Colon (tissue), 2 donors: ENCODE data around the gene NKAIN2.
"Not testable (repeated sequence)": the region's sequence is repeated elsewhere in the genome, so short reads cannot be mapped to it uniquely, and the experiment has no call there.

ENCODE experiments used
- FAIRE-seq: peaks from 2 replicates; lab custom pipeline; 2012; peaks lifted over from hg19 to GRCh38; lab: Jason Lieb, UNC
- donor health status: control.
- donor health status: control.

NKAIN2 gene

DNA sequence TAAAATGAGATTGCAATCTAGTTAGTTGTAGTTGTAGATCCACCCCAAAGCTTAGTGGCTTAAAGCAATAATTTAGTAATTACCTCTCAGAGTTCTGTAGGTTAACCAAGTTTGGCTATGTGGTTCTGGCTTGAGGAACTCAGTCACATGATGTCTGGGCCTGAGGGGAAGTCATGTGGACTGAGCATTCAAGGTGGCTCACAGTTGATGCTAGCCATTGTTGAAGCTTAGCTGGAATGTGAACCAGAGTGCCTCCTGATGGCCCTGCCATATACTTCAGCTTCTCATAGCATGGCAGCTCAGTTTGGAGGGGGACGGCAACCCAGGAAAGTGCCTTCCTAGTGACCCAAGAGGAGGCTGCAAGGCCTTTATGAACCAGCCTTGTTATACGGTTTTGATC lies 895.4 kb downstream of the NKAIN2 start:
- no peak for FAIRE-seq

DNA sequence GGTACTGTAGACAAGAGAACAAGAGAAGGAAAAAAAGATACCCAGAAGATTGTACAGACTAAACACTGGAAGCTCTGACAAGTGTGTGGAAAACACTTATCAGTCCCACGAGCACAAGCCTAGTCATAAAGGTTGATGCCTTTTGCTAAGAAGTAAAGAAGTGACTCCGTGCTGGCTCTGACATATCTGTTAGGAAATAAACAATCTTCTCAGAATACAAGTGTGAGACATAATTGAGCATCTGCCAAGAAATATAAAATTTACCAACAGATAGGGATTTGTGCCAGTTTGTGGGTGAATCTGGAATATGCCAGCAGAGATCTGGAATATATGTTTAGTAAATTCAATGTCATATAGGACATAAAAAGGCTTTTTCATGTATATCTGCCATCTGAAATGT lies 899.9 kb downstream of the NKAIN2 start:
- FAIRE-seq = no peak

DNA sequence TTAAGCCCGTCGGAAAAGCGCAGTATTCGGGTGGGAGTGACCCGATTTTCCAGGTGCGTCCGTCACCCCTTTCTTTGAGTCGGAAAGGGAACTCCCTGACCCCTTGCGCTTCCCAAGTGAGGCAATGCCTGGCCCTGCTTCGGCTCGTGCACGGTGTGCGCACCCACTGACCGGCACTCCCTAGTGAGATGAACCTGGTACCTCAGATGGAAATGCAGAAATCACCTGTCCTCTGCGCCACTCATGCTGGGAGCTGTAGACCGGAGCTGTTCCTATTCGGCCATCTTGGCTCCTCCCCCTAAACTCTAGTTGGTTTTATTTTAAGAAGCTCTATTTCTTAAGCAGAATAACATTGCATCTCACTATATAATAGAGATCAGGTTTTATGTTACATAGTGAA lies 908.9 kb downstream of the NKAIN2 start:
- FAIRE-seq = not testable (repeated sequence)

DNA sequence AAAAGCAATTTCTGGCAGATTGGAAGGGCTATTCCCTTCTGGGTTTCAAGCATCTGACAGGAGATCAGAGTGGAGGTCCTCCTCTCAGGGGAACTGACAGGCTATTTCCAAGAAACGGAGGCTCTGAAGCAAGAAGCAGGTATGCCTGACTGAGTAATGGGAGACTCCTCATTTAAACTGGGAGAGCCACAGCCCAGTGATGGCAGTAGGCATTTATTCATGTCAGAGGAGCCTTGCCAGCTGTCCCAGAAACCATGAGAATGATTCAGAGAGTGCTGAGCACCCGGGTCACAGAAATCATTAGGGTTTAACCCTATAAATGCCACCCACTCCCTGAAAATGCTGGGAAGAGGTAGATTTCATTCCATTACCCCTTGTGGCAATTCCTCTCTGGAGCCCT lies 911.1 kb downstream of the NKAIN2 start:
- FAIRE-seq = no peak

DNA sequence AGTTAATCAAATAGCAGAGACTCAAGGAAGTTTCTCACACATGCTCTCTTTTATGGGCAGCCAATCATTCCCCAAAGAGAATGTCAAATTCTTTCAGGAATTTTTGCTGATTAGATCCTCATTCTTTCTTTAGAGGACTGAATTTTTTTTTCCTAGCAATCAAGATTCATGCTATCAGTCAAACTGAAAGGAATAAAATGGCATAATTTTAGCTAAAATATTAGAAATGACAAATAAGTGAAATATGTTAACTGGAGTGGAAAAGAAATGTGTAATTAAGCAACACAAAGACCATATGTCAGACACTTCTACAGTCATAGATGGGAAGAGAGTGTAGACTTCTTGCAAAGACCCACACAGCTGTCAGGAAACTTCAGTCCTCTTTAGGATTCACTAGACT lies 916.2 kb downstream of the NKAIN2 start:
- no peak for FAIRE-seq

DNA sequence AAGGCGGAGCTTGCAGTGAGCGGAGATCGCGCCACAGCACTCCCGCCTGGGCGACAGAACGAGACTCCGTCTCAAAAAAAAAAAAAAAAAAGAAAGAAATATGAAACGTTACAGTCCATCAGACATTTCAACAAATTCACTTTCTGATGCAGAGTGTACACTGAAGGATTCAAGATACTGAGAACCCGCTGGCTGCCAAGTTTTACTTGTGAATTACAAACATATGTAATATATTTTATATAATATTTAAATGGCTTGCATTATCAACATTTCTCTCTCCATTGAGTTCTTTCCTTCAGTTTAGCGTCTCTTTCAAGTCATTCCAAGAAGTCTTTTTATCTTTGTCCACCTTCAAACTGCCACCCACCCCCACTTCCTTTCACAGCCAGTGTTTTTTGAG lies 917.7 kb downstream of the NKAIN2 start:
- no peak for FAIRE-seq

DNA sequence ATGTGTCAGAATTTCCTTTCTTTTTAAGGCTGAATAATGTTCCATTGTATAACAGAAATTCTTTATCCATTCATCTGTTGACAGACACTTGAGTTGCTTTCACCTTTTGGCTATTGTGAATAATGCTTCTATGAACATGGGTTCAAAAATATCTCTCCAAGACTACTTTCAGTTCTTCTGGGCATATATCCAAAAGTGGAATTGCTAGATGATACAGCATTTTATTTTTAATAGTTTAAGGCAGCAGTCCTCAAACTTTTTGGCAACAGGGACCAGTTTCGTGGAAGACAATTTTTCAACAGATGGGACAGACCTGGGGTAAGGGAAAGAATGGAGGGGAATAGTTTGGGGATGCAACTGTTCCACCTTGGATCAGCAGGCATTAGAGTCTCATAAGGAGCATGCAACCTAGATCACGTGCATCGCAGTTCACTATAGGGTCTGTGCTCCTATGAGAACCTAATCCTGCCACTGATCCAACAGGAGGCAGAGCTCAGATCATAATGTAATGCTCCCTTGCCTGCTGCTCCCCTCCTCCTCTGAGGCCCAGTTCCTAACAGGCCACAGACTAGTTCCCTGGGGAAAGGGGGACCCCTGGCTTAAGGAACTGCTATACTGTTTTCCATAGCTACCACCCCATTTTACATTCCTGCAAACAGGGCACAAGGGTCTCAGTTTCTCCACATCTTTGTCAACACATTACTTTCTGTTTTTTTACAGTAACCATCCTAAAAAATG lies 918.6 kb downstream of the NKAIN2 start:
- no peak for FAIRE-seq

DNA sequence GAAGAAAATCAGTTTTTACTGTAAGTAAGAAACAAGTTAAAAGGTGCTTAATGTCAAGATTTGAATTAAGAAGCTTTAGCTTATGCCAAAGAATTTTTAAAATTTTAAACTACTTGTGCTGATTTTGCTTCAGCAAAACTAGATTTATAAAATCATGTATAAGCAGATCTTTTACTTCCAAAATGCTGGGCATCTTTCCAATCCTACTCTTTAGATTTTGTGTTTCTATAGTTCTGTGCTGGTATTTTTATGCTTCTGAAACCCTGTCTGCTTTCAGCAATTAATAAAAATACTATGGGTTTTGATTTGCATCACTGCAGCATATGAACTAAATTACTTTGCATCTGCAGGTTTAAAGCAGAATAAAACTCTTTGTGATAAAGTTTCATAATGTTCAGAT lies 920.0 kb downstream of the NKAIN2 start:
- FAIRE-seq = no peak

DNA sequence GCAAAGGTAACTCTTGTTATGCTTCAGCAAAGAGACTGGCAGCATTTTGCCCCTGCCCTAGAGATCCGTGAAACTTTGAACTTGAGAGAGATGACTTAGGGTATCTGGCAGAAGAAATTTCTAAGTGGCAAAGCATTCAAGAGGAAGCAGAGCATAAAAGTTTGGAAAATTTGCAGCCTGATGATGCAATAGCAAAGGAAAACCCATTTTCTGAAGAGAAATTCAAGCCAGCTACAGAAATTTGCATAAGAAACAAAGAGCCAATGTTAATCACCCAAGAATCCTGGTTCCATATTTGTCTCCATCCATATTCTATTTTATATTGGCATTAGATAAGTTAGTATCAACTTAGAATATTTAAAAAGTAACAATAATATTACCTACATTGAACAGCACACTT lies 934.1 kb downstream of the NKAIN2 start:
- not testable (repeated sequence) for FAIRE-seq

DNA sequence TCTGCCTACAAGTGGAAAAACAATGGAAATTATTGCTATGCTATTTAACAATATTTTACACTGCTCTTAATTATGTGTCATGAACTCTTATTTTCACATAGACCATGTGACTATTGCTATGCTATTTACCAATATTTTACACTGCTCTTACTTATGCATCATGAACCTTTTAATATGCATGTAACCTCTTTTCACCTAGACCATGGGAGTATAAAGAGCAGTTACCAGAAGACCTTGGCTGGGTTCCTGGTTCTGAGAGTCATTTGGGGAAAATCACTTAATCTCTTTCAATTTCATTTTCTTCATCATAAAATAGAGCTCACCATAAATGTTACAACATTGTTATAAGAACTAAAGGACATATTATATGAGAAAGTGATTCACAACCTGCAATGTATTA lies 934.8 kb downstream of the NKAIN2 start:
- no peak for FAIRE-seq

DNA sequence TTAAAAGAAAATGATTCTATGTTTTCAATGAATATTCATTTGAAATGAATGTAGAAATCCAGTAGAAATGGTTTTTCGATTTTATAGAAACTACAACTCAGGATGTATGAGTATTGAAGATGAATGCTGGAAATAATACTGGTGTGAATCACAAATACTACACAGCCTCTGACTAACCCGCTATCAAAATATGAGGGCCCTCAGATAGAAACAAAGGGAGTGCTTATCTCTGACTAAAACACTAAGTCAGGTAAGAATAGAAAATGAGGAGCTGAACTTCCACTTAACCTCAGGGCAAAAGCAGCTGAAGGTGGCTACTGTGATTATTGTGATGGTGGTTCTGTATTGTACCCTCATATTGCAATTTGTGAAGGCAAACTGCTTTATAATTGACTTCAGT lies 937.7 kb downstream of the NKAIN2 start:
- FAIRE-seq = no peak

DNA sequence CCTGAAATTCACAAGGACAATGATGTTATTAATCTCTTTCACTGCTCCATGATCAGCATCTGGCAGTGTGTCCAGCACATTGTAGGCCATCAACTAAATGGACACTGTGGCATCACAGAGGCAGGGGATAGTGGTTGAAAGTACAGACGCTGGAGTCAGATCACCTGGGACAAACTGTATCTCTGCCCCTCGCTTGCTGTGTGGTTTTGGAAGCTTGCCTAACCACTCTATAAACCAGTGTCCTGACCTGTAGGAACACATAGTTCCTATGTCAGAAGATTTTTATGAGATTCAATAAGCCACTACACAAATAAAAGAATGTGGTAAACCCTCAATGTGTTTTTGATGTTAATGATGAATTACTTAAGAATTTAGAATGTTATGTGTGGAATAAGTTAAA lies 939.3 kb downstream of the NKAIN2 start:
- FAIRE-seq = no peak

DNA sequence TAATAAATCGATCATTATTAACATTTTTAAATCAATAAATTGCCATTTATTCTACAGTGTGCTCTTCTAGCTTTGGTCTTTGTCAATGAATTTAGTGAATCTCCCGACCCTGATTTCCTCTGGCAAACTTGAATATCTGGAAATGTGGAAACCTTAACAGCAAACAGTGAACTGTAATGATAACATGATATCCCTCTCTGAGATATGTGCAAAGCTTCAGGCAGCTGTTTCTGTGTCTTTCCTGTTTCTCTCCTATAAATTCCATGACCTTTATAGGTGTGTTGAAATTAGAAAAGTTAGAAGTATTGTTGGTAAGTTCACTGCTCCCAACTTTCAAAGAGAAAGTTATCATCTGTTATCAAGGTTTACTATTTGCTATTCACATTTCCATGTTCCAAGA lies 939.8 kb downstream of the NKAIN2 start:
- FAIRE-seq = no peak

DNA sequence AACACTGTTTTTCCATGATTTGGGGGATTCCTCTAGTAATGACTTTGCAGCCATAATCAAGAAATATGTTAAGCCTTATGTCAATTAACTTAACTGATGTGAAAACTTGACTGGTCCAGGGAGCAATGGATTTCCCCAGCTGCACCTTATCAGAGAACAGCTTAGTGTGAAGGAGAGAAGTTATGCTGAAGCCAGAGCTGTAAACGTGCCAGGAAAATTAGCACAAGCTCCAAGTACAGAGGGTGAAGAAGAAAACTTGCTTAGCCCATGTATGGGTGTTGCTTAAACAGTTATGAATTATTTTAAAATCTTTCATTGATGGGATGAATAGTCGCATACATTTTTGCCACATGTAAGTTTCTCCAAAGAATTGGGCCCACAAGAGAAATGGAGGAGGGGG lies 943.7 kb downstream of the NKAIN2 start:
- FAIRE-seq = no peak

DNA sequence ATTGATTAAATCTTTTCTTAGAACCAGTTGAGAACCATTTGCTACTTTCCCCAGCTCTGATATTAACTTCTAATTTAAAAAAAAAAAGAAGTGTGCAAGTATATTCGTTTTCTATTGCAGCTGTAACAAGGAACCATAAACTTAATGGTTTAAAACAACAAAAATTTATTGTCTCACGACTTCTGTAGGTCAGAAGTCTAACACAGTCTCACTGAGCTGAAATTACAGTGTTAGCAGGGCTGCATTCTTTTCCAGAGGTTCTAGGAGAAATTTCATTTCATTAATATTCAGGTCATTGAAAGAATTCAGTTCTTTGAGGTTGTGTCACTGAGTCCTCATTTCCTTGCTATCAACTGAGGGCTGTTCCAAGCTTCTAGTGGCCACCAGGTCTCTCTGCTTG lies 945.1 kb downstream of the NKAIN2 start:
- no peak for FAIRE-seq

DNA sequence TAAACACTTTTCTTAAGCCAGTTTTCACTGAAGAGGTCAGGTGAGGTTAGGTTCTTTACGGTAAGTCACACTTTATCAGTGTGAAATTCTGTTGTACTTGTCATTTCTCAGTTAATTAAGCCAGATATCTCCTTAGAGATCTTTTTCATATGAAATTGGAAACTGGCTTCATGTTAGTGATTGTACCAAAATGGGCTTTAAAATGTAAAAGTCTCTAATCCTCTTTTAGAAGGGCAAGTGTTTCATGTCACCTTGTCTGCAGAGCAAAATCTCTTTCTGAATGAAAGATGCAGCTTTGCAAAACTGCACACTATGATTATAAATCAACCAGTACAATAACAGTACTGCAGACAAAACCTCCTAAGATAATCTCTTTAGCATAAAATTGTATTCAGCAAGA lies 949.3 kb downstream of the NKAIN2 start:
- FAIRE-seq = no peak

DNA sequence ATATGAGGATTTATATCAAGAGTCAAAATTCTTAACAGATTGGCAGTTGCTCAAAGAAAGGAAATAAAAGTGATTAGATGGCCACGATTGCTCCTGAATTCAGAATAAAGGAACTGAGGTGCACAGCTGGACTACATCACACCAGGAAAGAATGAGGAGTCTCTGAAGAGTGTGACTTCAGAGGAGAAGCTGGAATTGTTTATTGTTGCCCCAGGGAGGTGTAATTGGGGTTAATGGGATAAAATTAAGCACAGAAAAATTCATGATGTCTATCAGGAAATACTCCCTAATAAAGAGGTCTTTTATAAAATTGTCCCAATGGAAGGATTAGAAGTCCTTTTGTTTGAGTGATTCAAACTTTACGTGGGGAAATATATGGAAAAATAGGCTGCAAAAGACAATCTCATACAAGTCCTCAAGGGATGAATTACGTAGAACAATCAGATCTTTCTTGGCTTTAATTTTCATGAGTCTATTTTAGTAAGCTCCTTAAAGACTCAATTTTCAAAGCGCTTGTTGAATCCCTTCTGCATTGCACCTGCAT lies 950.0 kb downstream of the NKAIN2 start:
- FAIRE-seq = no peak

DNA sequence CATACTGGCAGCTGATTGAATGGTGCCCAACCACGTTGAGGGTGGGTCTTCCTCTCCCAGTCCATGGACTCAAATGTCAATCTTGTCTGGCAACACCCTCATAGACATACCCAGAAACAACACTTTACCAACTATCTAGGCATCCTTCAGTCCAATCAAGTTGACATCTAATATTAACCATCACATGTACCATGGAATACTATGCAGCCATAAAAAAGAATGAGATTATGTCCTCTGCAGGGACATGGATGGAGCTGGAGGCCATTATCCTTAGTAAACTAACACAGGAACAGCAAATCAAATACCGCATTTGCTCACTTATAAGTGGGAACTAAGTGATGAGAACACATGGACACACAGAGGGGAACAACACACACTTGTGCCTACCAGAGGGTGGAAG lies 951.7 kb downstream of the NKAIN2 start:
- FAIRE-seq = no peak

DNA sequence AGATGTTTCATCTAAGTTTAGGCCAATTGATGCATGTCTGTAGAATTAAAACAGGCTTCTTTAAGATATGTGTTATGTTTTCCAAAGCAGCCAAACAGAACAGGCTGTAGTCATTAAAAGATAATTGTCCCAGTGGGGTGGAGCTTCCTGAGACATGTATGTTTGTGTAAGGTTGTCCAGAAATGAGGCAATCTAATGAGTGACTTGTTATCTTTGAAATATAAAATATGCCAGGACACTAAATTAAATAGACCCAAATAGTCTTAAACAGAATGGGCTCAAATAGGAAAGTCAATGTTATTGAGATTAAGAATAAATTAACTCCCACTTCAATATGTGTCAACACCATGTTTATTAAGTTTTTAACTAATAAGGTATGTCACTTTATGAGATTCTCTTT lies 953.9 kb downstream of the NKAIN2 start:
- FAIRE-seq = no peak

DNA sequence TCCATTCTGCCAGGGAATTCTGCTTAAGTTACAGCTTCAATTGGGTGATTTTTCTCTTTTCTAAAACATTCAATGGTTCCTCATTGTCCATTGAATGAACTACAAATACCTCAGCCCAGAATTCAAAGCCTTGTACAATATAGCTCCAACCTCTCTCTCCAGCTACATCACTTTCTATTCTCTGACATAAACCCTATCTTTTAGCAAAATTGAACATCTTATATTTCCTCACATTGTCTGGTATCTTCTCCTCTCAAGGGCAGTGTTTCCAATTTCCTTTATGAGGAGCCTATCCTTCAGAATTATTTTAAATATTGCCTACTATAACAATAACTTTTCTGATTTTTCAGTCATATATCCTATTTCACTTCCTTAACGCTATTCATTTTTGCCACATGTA lies 955.0 kb downstream of the NKAIN2 start:
- FAIRE-seq = no peak

DNA sequence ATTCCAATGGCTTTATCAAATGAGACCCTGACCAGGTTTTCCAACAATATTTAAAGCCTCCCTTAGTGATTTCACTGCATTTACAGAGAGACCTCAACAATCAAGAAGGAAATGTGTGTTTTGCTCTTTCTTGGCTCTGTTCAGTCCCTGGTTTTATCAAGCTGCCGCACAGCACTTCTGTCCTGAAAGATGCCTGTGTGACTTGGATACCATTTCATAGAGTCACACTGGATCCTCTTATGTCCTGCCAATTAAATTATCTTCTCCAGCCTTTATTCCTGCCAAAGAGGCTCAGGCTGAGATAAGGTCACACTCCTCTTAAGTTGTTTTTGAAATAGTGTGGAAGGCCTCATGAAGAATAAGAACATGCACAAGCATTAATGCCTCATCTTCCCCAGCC lies 961.6 kb downstream of the NKAIN2 start:
- no peak for FAIRE-seq

DNA sequence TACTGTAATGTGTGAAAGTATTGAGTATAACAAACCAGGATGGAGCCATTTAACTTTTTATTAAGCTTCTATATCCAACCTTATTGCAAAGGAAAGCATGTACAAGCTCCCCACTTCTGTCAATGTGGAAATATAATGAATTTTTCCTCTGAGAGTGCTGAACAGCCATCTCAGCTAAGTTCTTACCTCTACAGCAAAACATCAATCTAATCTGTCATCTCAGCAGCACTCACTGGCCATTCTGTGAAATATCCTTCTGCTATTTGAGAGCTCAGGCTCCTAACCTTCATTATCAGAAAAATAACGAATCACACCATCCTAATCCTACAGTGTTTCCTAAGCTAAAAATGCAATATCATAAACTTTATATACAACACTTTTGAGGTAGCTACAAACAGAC lies 964.6 kb downstream of the NKAIN2 start:
- FAIRE-seq = no peak

DNA sequence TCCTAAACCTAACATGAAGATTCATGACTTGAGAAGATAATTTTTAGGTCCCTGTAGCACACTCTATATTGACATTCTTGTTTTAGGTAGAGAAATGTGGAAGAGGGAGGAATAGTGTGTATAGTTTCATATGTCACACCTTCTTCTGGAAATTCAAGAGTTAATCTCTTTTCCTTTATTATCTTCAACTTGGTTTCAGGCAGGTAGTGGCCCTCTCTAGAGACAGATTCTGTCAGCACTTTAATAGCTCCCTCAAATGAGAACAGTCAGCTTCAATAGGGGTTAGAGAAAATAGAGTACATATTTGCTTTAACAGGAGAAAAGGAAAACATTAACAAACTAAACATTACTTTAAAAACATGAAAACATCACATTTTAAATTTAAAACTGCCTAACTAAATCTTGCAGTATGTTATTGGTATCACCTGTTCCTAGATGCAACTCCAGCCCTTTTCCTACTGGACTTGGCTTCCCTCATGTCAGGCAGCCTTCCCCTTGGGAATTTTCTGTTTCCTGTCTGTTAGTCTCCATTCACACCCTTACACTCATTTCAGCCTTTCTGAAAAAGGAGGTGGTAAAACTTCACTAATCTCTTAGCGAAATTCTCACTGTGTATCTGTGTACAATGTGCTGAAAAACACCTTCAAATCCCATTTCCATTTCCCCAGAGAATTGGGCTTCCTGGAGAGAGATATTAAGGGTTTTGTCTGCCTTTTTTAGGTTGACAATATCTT lies 966.3 kb downstream of the NKAIN2 start:
- no peak for FAIRE-seq

DNA sequence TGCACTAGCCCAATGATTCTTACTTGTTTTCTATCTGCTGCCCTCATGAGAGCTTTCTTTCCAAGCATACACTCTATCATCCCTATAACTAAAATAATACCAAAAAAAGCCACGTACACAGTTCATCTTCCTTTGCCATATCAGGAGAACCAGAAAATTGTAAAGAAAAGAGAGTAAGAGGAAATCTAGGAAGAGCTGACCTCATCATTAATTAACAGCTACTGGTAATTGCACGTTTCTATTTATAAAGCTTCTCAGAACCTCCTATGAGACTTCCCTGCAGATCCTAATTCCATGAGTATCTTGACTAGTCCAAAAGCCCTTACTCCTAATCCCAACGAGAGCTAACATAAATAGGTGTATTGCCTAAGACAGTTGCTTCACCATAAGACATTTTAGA lies 967.1 kb downstream of the NKAIN2 start:
- FAIRE-seq = no peak
